HFFc6 (cell line): ENCODE measurements around the gene SERTM2. TPM values are rescaled to one million over a fixed set of nuclear protein-coding genes. Genes with fewer than 3 reads are reported as not detected.

Experiments used
- DNase-seq: peaks from one replicate; pipeline ENCODE4 v3.0.0-alpha.2; 2018
- H3K27ac Mint-ChIP-seq: 2 replicates; pipeline ENCODE4 v1.8.0; 2020; ENCODE audit warnings: mild to moderate bottlenecking, mixed read lengths
- H3K27me3 Mint-ChIP-seq: 2 replicates; pipeline ENCODE4 v1.8.0; 2021; ENCODE audit warnings: mild to moderate bottlenecking, moderate library complexity, mixed read lengths; ENCODE audit not compliant: insufficient read depth
- H3K36me3 Mint-ChIP-seq: 2 replicates; pipeline ENCODE4 v1.8.0; 2021; ENCODE audit warnings: low read depth, mixed read lengths
- H3K4me1 Mint-ChIP-seq: 2 replicates; pipeline ENCODE4 v1.8.0; 2020; ENCODE audit warnings: low read depth, mixed read lengths
- H3K4me3 Mint-ChIP-seq: 2 replicates; pipeline ENCODE4 v1.8.0; 2020; ENCODE audit warnings: mild to moderate bottlenecking, moderate library complexity, mixed read lengths
- H3K9me3 Mint-ChIP-seq: 2 replicates; pipeline ENCODE4 v1.8.0; 2020; ENCODE audit warnings: mild to moderate bottlenecking, mixed read lengths
- long read RNA-seq: library from polyadenylated mRNA; unstranded; transcript quantifications from one replicate; pipeline ENCODE4 v2.0.0, GENCODE V29; 2019
- total RNA-seq, 6 experiments: library from RNA; stranded (reverse); fragmentation: NEBNext Ultra II Directional; extraction: Animal tissue kit (Norgen Biotek cat#: 25700); gene quantifications; 2 replicates in 1 of 6; 3 replicates in 5 of 6; pipeline ENCODE4 v1.2.3, GENCODE V29; 2021
- TF ChIP-seq, protein P1 (sequence below): fragments of 200-600 bp; sonication (generic); IDR thresholded peaks from 2 replicates; pipeline ENCODE4 v1.5.0; 2021; ENCODE audit warnings: antibody characterized with exemption, mild to moderate bottlenecking

Gene SERTM2
- not detected for total RNA-seq
- long read RNA-seq: 0 reads

- H3K27me3 Mint-ChIP-seq: no peaks in the 10 kb centered on the region; the same call in none of the 2 replicates
- TF ChIP-seq, protein P1, sequence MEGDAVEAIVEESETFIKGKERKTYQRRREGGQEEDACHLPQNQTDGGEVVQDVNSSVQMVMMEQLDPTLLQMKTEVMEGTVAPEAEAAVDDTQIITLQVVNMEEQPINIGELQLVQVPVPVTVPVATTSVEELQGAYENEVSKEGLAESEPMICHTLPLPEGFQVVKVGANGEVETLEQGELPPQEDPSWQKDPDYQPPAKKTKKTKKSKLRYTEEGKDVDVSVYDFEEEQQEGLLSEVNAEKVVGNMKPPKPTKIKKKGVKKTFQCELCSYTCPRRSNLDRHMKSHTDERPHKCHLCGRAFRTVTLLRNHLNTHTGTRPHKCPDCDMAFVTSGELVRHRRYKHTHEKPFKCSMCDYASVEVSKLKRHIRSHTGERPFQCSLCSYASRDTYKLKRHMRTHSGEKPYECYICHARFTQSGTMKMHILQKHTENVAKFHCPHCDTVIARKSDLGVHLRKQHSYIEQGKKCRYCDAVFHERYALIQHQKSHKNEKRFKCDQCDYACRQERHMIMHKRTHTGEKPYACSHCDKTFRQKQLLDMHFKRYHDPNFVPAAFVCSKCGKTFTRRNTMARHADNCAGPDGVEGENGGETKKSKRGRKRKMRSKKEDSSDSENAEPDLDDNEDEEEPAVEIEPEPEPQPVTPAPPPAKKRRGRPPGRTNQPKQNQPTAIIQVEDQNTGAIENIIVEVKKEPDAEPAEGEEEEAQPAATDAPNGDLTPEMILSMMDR: no peak
- DNase-seq: no peak
- no peak within 1 kb of the TSS for H3K4me3 Mint-ChIP-seq
- H3K4me1 Mint-ChIP-seq: no peaks in the 10 kb centered on the region
- H3K9me3 Mint-ChIP-seq: peaks cover 5% of the 10 kb centered on the region; the same call in 1 of the 2 replicates
- no peak within 1 kb of the TSS for H3K27ac Mint-ChIP-seq
- no peaks in the 10 kb centered on the region for H3K36me3 Mint-ChIP-seq
These were observed at the start of gene SERTM2 for GRCh38 chrX:111511477-111511876. Gene SERTM2 (plus strand): TSS chrX:111511645. CDS start chrX:111518858, 7,213 bp downstream.

DNA sequence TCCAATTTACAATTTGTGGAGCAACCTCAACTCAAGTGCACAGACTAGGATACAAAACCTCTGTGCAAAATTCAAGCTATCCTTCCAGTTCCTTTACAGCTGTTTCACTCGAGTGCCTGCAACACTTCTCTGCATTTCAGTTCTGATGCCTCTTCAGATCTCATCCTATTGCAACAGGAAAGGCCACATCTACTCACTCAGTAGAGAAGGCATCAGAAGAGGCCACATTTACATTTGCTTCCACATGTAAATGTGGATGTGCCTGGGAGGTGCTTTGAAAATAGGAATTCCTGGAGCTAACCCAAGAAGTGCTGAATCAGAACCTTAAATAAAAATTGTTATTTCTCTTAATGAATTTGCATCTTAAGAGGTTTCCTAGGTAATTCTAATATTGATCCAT lies 45.8 kb upstream of the SERTM2 start:
- Mint-ChIP-seq H3K36me3 (no peaks in the 10 kb centered on the region), H3K4me3 (no peak overlapping the region), H3K9me3 (peaks cover 8% of the 10 kb centered on the region; the same call in 1 of the 2 replicates), H3K27ac (no peak overlapping the region), H3K27me3 (no peaks in the 10 kb centered on the region), H3K4me1 (no peaks in the 10 kb centered on the region)
- TF ChIP-seq, protein P1: no peak
- no peak for DNase-seq

GRCh38 chrX:111467896-111468295 lies 43.5 kb upstream of the SERTM2 start:
- no peak overlapping the region for H3K4me3 Mint-ChIP-seq

DNA sequence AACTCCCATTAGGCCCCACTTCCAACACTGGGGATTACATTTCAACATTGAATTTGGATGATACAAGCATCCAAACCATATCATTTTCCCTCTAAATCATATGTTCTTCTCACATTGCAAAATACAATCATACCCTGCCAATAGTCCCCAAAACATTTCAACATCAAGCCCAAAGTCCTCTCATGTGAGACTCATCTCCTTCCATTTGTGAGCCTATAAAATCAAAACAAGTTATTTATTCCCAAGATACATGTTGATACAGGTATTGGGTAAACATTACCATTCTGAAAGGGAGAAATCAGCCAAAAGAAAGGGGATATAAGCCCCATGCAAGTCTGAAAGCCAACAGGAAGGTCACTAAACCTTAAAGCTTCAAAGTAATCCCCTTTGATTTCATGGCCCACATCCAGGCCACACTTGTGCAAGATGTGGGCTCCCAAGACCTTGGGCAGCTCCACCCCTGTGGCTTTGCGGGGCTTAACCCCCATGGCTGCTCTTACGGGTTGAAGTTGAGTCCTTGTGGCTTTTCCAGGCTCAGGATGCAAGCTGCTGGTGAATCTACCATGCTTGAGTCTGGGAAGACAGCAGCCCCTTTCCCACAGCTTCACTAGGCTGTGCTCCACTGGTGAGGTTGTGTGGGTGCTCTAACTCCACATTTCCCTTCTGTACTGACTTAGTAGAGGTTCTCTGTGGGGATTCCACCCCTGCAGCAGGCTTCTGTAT lies 40.6 kb upstream of the SERTM2 start:
- no peak for DNase-seq
- no peak overlapping the region for H3K27ac Mint-ChIP-seq
- H3K4me3 Mint-ChIP-seq: no peak overlapping the region

More at GRCh38 chrX:111467896-111468295, 43.5 kb upstream of the SERTM2 start:
- H3K36me3 Mint-ChIP-seq: no peaks in the 10 kb centered on the region
- TF ChIP-seq, protein P1: no peak
- DNase-seq: no peak
- H3K4me1 Mint-ChIP-seq: no peaks in the 10 kb centered on the region
- no peak overlapping the region for H3K27ac Mint-ChIP-seq
- H3K9me3 Mint-ChIP-seq: 0 out of 2 replicates have a peak, but pooled peaks cover 4% of the 10 kb centered on the region
- no peaks in the 10 kb centered on the region for H3K27me3 Mint-ChIP-seq

GRCh38 chrX:111481896-111482295 lies 29.5 kb upstream of the SERTM2 start:
- Mint-ChIP-seq H3K4me3 (no peak overlapping the region), H3K9me3 (peaks cover 13% of the 10 kb centered on the region), H3K27me3 (no peaks in the 10 kb centered on the region; the same call in 1 of the 2 replicates), H3K4me1 (no peaks in the 10 kb centered on the region), H3K27ac (no peak overlapping the region), H3K36me3 (no peaks in the 10 kb centered on the region)
- TF ChIP-seq, protein P1: no peak
- DNase-seq: no peak

More for the DNA sequence above, 40.6 kb upstream of the SERTM2 start:
- H3K9me3 Mint-ChIP-seq: 0 out of 2 replicates have a peak, but pooled peaks cover 4% of the 10 kb centered on the region
- no peaks in the 10 kb centered on the region for H3K27me3 Mint-ChIP-seq
- TF ChIP-seq, protein P1: no peak
- H3K36me3 Mint-ChIP-seq: no peaks in the 10 kb centered on the region
- H3K4me1 Mint-ChIP-seq: no peaks in the 10 kb centered on the region
